IMR-90 (cell line): ENCODE data around the gene AGBL3. TPM values are rescaled to one million over a fixed set of nuclear protein-coding genes. Genes with fewer than 3 reads are reported as not detected.

Source experiments
- ATAC-seq: fragments of 200-7000 bp; cut with Tn5 transposase; 2 replicates; pipeline ENCODE4 v1.9.1; 2020; ENCODE audit warnings: low read depth, mild to moderate bottlenecking, moderate library complexity
- BruUV-seq: library from RNA; stranded (reverse); fragments of 400-500 nt; replicated peaks from 2 replicates; lab custom pipeline; 2021; lab: Mats Ljungman, UMichigan
- CTCF ChIA-PET: fragments of 300-600 bp; formaldehyde crosslinking; extraction: SDS; loops from one replicate; lab custom pipeline; 2021; ENCODE audit warnings: antibody characterized with exemption; lab: Yijun Ruan, JAX
- POLR2A ChIA-PET: fragments of 300-600 bp; sonication (Branson Sonifier 250); formaldehyde crosslinking; loops from one replicate; lab custom pipeline; 2022; ENCODE audit warnings: antibody characterized with exemption; ENCODE audit not compliant: unreplicated experiment; lab: Charles Lee
- DNase-seq: peaks from one replicate; pipeline ENCODE4 v3.0.0; 2013
- H2AFZ ChIP-seq: replicated peaks from 2 replicates; pipeline ENCODE3; 2013; ENCODE audit warnings: low read length, mild to moderate bottlenecking; ENCODE audit not compliant: poor library complexity
- H2AK5ac ChIP-seq: 2 replicates; pipeline ENCODE4 v1.6.1; 2013; ENCODE audit warnings: low read depth, low read length, inconsistent platforms
- H2AK9ac ChIP-seq: replicated peaks from 2 replicates; pipeline ENCODE3; 2013; ENCODE audit warnings: mild to moderate bottlenecking, low read depth, low read length, moderate library complexity; ENCODE audit not compliant: poor library complexity
- H2BK120ac ChIP-seq: 2 replicates; pipeline ENCODE4 v1.6.1; 2013; ENCODE audit warnings: low read depth, low read length, inconsistent platforms
- H2BK15ac ChIP-seq: 3 replicates; pipeline ENCODE4 v1.6.1; 2013; ENCODE audit warnings: low read depth, low read length, inconsistent platforms
- H2BK20ac ChIP-seq: 2 replicates; pipeline ENCODE4 v1.6.1; 2013; ENCODE audit warnings: low read depth, mild to moderate bottlenecking, inconsistent platforms, low read length, moderate library complexity
- H2BK5ac ChIP-seq: 2 replicates; pipeline ENCODE4 v1.6.1; 2013; ENCODE audit warnings: mild to moderate bottlenecking, low read depth, low read length, inconsistent platforms; ENCODE audit not compliant: poor library complexity, severe bottlenecking
- H3K14ac ChIP-seq: replicated peaks from 2 replicates; pipeline ENCODE4 v1.6.1; 2013; ENCODE audit warnings: low read depth, low read length, inconsistent platforms
- H3K18ac ChIP-seq: 2 replicates; pipeline ENCODE4 v1.6.1; 2013; ENCODE audit warnings: low read depth, low read length, control low read depth
- H3K23ac ChIP-seq: 2 replicates; pipeline ENCODE4 v1.6.1; 2013; ENCODE audit warnings: low read depth, low read length, inconsistent platforms
- H3K27ac ChIP-seq: 2 replicates; pipeline ENCODE4 v1.5.1; 2013; ENCODE audit warnings: mild to moderate bottlenecking, control low read depth, low read length; ENCODE audit not compliant: insufficient read depth
- H3K27me3 ChIP-seq: 2 replicates; pipeline ENCODE4 v1.6.1; 2013; ENCODE audit warnings: low read length; ENCODE audit not compliant: control insufficient read depth, insufficient read depth
- H3K36me3 ChIP-seq: 2 replicates; pipeline ENCODE4 v1.6.1; 2013; ENCODE audit warnings: low read length, mixed read lengths; ENCODE audit not compliant: control insufficient read depth, insufficient read depth
- H3K4ac ChIP-seq: 2 replicates; pipeline ENCODE4 v1.6.1; 2013; ENCODE audit warnings: low read depth, low read length, inconsistent platforms
- H3K4me1 ChIP-seq: 2 replicates; pipeline ENCODE4 v1.6.1; 2013; ENCODE audit warnings: low read length, mixed read lengths; ENCODE audit not compliant: control insufficient read depth, insufficient read depth
- H3K4me2 ChIP-seq: 2 replicates; pipeline ENCODE4 v1.6.1; 2013; ENCODE audit warnings: low read depth, mild to moderate bottlenecking, control low read depth, low read length, moderate library complexity
- H3K4me3 ChIP-seq: 2 replicates; pipeline ENCODE4 v1.5.1; 2013; ENCODE audit warnings: low read depth, mild to moderate bottlenecking, control low read depth, low read length, moderate library complexity; ENCODE audit not compliant: insufficient read depth
- H3K56ac ChIP-seq: 2 replicates; pipeline ENCODE4 v1.6.1; 2013; ENCODE audit warnings: low read length, inconsistent platforms; ENCODE audit not compliant: insufficient read depth; ENCODE audit errors: extremely low read depth
- H3K79me1 ChIP-seq, 2 experiments: 2 replicates each; pipeline ENCODE4 v1.6.1; 2013; ENCODE audit warnings: low read length in 2 of 2, inconsistent platforms in 1 of 2, low read depth in 1 of 2
- H3K9ac ChIP-seq: 2 replicates; pipeline ENCODE4 v1.6.1; 2013; ENCODE audit warnings: low read depth, low read length, control low read depth
- H3K9me1 ChIP-seq: 2 replicates; pipeline ENCODE4 v1.6.1; 2013; ENCODE audit warnings: low read length, inconsistent platforms; ENCODE audit not compliant: insufficient read depth
- H3K9me3 ChIP-seq: 2 replicates; pipeline ENCODE4 v1.6.1; 2013; ENCODE audit warnings: low read length; ENCODE audit not compliant: control insufficient read depth, insufficient read depth
- H4K20me1 ChIP-seq: 2 replicates; pipeline ENCODE4 v1.6.1; 2013; ENCODE audit warnings: low read length, inconsistent platforms; ENCODE audit not compliant: insufficient read depth
- H4K5ac ChIP-seq: 2 replicates; pipeline ENCODE4 v1.6.1; 2013; ENCODE audit warnings: mild to moderate bottlenecking, low read depth, low read length, control low read depth
- H4K8ac ChIP-seq, 2 experiments: 2 replicates each; pipeline ENCODE4 v1.6.1; 2013; ENCODE audit warnings: low read depth in 2 of 2, low read length in 2 of 2, control low read depth in 1 of 2, inconsistent platforms in 1 of 2
- H4K91ac ChIP-seq: 2 replicates; pipeline ENCODE4 v1.6.1; 2013; ENCODE audit warnings: low read depth, low read length, inconsistent platforms; ENCODE audit not compliant: insufficient read depth
- BHLHE40 ChIP-seq: fragments of 150-350 bp; IDR thresholded peaks from 2 replicates; pipeline ENCODE4 v1.6.1; 2016; ENCODE audit warnings: mild to moderate bottlenecking, low read depth, low read length
- CEBPB ChIP-seq: IDR thresholded peaks from 2 replicates; pipeline ENCODE4 v1.6.1; 2012; ENCODE audit warnings: low read depth, low read length, improper control_type of control experiment
- CHD1 ChIP-seq: IDR thresholded peaks from 2 replicates; pipeline ENCODE4 v1.6.1; 2012; ENCODE audit warnings: low read depth, low read length, improper control_type of control experiment
- ELK1 ChIP-seq: fragments of 150-350 bp; IDR thresholded peaks from 2 replicates; pipeline ENCODE4 v1.6.1; 2016; ENCODE audit warnings: low read depth, mild to moderate bottlenecking, low read length, moderate library complexity, borderline replicate concordance
- FOS ChIP-seq: fragments of 150-350 bp; IDR thresholded peaks from 2 replicates; pipeline ENCODE4 v1.6.1; 2016; ENCODE audit warnings: low read depth, low read length
- MAFK ChIP-seq: IDR thresholded peaks from 2 replicates; pipeline ENCODE4 v1.6.1; 2012; ENCODE audit warnings: low read depth, low read length, improper control_type of control experiment
- MAZ ChIP-seq: IDR thresholded peaks from 2 replicates; pipeline ENCODE4 v1.6.1; 2012; ENCODE audit warnings: low read depth, mild to moderate bottlenecking, low read length, improper control_type of control experiment, moderate library complexity, borderline replicate concordance
- MXI1 ChIP-seq: IDR thresholded peaks from 2 replicates; pipeline ENCODE4 v1.6.1; 2012; ENCODE audit warnings: low read depth, mild to moderate bottlenecking, low read length, moderate library complexity, borderline replicate concordance
- NFE2L2 ChIP-seq: fragments of 150-350 bp; IDR thresholded peaks from 2 replicates; pipeline ENCODE4 v1.6.1; 2016; ENCODE audit warnings: low read depth, mild to moderate bottlenecking, low read length
- RAD21 ChIP-seq: IDR thresholded peaks from 2 replicates; pipeline ENCODE4 v1.6.1; 2012; ENCODE audit warnings: low read length, improper control_type of control experiment
- RCOR1 ChIP-seq: IDR thresholded peaks from 2 replicates; pipeline ENCODE4 v1.6.1; 2012; ENCODE audit warnings: mild to moderate bottlenecking, low read length, improper control_type of control experiment; ENCODE audit not compliant: insufficient replicate concordance
- RFX5 ChIP-seq: IDR thresholded peaks from 2 replicates; pipeline ENCODE4 v1.8.0; 2012; ENCODE audit warnings: low read depth, mild to moderate bottlenecking, low read length, moderate library complexity
- SMC3 ChIP-seq: fragments of 150-350 bp; IDR thresholded peaks from 2 replicates; pipeline ENCODE4 v1.6.1; 2016; ENCODE audit warnings: low read depth, mild to moderate bottlenecking, antibody characterized with exemption, low read length, moderate library complexity
- WGBS, 2 experiments: methylation state at CpG; one replicate each; pipeline versions ENCODE4 v1.1.5 to v1.1.7; 2013; ENCODE audit warnings: missing lambda C conversion rate in 2 of 2; ENCODE audit not compliant: insufficient read length in 1 of 2; ENCODE audit errors: extremely low coverage in 2 of 2; 5-methylcytosine and 5-hydroxymethylcytosine counted together
- dilution Hi-C: fragments of 300-500 bp; cut with HindIII; formaldehyde crosslinking; loops from one replicate; pipeline ENCODE4 v1.14.3; 2018; ENCODE audit warnings: low sequenced_read_pairs; ENCODE audit not compliant: unreplicated experiment
- in situ Hi-C: fragments of 300-500 bp; cut with MboI; formaldehyde crosslinking; loops from 3 replicates; pipeline ENCODE4 v1.14.3; 2019; ENCODE audit warnings: low sequenced_read_pairs, inconsistent platforms, mixed read lengths
- intact Hi-C: fragments of 100-400 bp; cut with micrococcal nuclease; formaldehyde crosslinking; loops from 2 replicates; pipeline ENCODE4 v1.10.0; 2022
- polyA plus RNA-seq, 3 experiments: library from polyadenylated mRNA; depleted of rRNA; stranded (reverse); fragments of >200 nt; gene quantifications; 2 replicates each; pipeline ENCODE4 v1.2.3, GENCODE V29; 2012; ENCODE audit warnings: low replicate concordance in 1 of 3
- total RNA-seq: library from RNA; depleted of rRNA; stranded (reverse); fragments of >200 nt; gene quantifications from 2 replicates; pipeline ENCODE4 v1.2.3, GENCODE V29; 2012
- TF ChIP-seq, protein P1 (sequence below): fragments of 150-350 bp; IDR thresholded peaks from 2 replicates; pipeline ENCODE4 v1.6.1; 2017; ENCODE audit warnings: mild to moderate bottlenecking, antibody characterized with exemption, low read length, low read depth
- TF ChIP-seq, protein P2 (sequence below): conservative IDR thresholded peaks from 2 replicates; pipeline ENCODE4 v1.5.1; 2012; ENCODE audit warnings: mild to moderate bottlenecking, low read depth, low read length, improper control_type of control experiment

AGBL3 gene
- total and polyA plus RNA-seq, 2 of the 4 experiments (the other 2 are of a cell fraction), result 0.18 to 0.65 TPM

DNA sequence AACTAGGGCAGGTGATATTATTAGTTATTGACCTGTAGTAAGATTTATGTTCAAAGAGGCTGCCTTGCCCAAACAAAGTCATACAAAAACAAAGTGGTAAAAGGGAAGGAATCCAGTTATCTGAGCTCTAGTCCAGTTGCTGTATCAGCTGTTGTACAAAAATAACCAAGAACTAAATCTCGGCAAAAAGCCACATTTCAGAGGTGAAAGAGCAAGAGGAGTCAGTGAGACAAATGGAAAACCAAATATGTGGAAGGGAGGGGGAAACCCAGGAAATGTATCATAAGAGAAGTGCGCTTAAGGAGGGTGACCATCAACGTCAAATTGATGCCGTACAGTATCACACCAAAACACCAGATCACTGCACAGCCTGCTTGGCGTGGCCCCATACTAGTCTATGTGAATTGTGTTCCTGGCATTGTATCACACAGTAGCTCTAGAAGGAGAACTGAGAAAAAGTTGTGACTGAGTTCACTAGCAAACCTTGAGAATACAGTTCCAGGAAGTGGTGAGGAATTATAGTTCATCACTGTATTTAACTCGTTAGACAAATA is 6.4 kb downstream of the AGBL3 start:
- no peak overlapping the region for H4K91ac ChIP-seq
- H3K4me1 ChIP-seq, result peaks cover 6% of the 10 kb centered on the region
- H3K56ac ChIP-seq, result no peak overlapping the region
- no peak overlapping the region for H2BK15ac ChIP-seq
- dilution Hi-C loops (no loop called here), intact Hi-C loops (no loop called here), in situ Hi-C loops (no loop called here)
- no peaks in the 10 kb centered on the region for H4K20me1 ChIP-seq
- no peak overlapping the region for H3K14ac ChIP-seq
- no peaks in the 10 kb centered on the region for H3K27me3 ChIP-seq
- no CpG with 5 or more reads among the region's 6 CpGs for WGBS, 2 experiments
- no peak overlapping the region for H3K27ac ChIP-seq
- no peak overlapping the region for H3K23ac ChIP-seq
- no peak overlapping the region for H3K4ac ChIP-seq
- no peak overlapping the region for H2BK20ac ChIP-seq
- H3K9me1 ChIP-seq, result peaks cover 8% of the 10 kb centered on the region; the same call in 1 of the 2 replicates
- H3K18ac ChIP-seq, result no peak overlapping the region
- peak overlapping the region; percentile 83; the same call in 1 of the 2 replicates for H2AK5ac ChIP-seq
- ATAC-seq, result peak; percentile 35; the same call in 1 of the 2 replicates
- no peaks in the 10 kb centered on the region for H3K9me3 ChIP-seq
- peak; percentile 52 for DNase-seq
- H2AK9ac ChIP-seq, result no peak overlapping the region
- H3K4me3 ChIP-seq, result no peak overlapping the region
- BruUV-seq, result no TSS peak
- H2BK5ac ChIP-seq, result no peak overlapping the region
- CTCF ChIA-PET, result no interaction called here
- peaks cover 0 to 4% of the 10 kb centered on the region in 2 experiments; a peak in 1 of 4 replicates for H3K79me1 ChIP-seq
- H3K9ac ChIP-seq, result no peak overlapping the region
- H4K8ac ChIP-seq, result 0 out of 4 replicates have a peak overlapping the region, but pooled peaks of 1 of the 2 experiments have one; percentile 17
- peaks cover 2% of the 10 kb centered on the region; the same call in 1 of the 2 replicates for H3K36me3 ChIP-seq
- no peak overlapping the region for H2AFZ ChIP-seq
- TF ChIP-seq FOS (no peak), RCOR1 (no peak), CHD1 (no peak), RAD21 (no peak), MXI1 (no peak), NFE2L2 (no peak), MAFK (no peak), BHLHE40 (no peak), CEBPB (no peak), ELK1 (no peak), MAZ (no peak), SMC3 (no peak), RFX5 (no peak)
- TF ChIP-seq, protein P1, sequence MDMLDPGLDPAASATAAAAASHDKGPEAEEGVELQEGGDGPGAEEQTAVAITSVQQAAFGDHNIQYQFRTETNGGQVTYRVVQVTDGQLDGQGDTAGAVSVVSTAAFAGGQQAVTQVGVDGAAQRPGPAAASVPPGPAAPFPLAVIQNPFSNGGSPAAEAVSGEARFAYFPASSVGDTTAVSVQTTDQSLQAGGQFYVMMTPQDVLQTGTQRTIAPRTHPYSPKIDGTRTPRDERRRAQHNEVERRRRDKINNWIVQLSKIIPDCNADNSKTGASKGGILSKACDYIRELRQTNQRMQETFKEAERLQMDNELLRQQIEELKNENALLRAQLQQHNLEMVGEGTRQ, result no peak
- TF ChIP-seq, protein P2, sequence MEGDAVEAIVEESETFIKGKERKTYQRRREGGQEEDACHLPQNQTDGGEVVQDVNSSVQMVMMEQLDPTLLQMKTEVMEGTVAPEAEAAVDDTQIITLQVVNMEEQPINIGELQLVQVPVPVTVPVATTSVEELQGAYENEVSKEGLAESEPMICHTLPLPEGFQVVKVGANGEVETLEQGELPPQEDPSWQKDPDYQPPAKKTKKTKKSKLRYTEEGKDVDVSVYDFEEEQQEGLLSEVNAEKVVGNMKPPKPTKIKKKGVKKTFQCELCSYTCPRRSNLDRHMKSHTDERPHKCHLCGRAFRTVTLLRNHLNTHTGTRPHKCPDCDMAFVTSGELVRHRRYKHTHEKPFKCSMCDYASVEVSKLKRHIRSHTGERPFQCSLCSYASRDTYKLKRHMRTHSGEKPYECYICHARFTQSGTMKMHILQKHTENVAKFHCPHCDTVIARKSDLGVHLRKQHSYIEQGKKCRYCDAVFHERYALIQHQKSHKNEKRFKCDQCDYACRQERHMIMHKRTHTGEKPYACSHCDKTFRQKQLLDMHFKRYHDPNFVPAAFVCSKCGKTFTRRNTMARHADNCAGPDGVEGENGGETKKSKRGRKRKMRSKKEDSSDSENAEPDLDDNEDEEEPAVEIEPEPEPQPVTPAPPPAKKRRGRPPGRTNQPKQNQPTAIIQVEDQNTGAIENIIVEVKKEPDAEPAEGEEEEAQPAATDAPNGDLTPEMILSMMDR, result no peak
- H2BK120ac ChIP-seq, result no peak overlapping the region
- H3K4me2 ChIP-seq, result no peak overlapping the region
- POLR2A ChIA-PET, result no interaction called here
- no peak overlapping the region for H4K5ac ChIP-seq
